HG03064 (cell line): ENCODE results near the gene PCP2.
"Not testable (repeated sequence)": the region's sequence is repeated elsewhere in the genome, so short reads cannot be mapped to it uniquely, and the experiment has no call there.

Experiments used
- ATAC-seq: cut with Tn5 transposase; IDR thresholded peaks from one replicate; pipeline ENCODE4 v1.9.1; 2021; ENCODE audit warnings: low read depth; ENCODE audit not compliant: unreplicated experiment

The PCP2 gene

GRCh38 chr19:7662657-7663056 lies 29.1 kb upstream of the PCP2 start:
- ATAC-seq: no peak

- ATAC-seq: no peak
These were observed 28.4 kb upstream of the PCP2 start for GRCh38 chr19:7661744-7662538.

- ATAC-seq: no peak
These were observed 24.7 kb upstream of the PCP2 start for GRCh38 chr19:7658219-7658686.

- no peak for ATAC-seq
These were observed 23.7 kb upstream of the PCP2 start for GRCh38 chr19:7657131-7657751.

GRCh38 chr19:7655581-7655980 lies 22.1 kb upstream of the PCP2 start:
- ATAC-seq: no peak

- no peak for ATAC-seq
These were observed 20.9 kb upstream of the PCP2 start for GRCh38 chr19:7654401-7654800.

GRCh38 chr19:7652061-7652641 lies 18.6 kb upstream of the PCP2 start:
- no peak for ATAC-seq

GRCh38 chr19:7650148-7650547 lies 16.6 kb upstream of the PCP2 start:
- ATAC-seq: no peak

- no peak for ATAC-seq
These were observed 14.9 kb upstream of the PCP2 start for GRCh38 chr19:7648265-7649014.

- no peak for ATAC-seq
These were observed 13.6 kb upstream of the PCP2 start for GRCh38 chr19:7647156-7647555.

GRCh38 chr19:7646426-7646700 lies 12.8 kb upstream of the PCP2 start:
- ATAC-seq: no peak

GRCh38 chr19:7645656-7646425 lies 12.3 kb upstream of the PCP2 start:
- no peak for ATAC-seq

GRCh38 chr19:7645163-7645562 lies 11.6 kb upstream of the PCP2 start:
- no peak for ATAC-seq

GRCh38 chr19:7644550-7644877 lies 11.0 kb upstream of the PCP2 start:
- no peak for ATAC-seq

- ATAC-seq: not testable (repeated sequence)
These were observed 10.4 kb upstream of the PCP2 start for GRCh38 chr19:7643629-7644549.

- no peak for ATAC-seq
These were observed 9.5 kb upstream of the PCP2 start for GRCh38 chr19:7643031-7643415.

GRCh38 chr19:7642295-7643030 lies 8.9 kb upstream of the PCP2 start:
- no peak for ATAC-seq

- no peak for ATAC-seq
These were observed 8.1 kb upstream of the PCP2 start for GRCh38 chr19:7641290-7642276.
